Calu3 (cell line): Measurements from ENCODE around the gene RRAS2. TPM values are rescaled to one million over a fixed set of nuclear protein-coding genes. Genes with fewer than 3 reads are reported as not detected.
A peak's percentile ranks its signal among the peaks of the same experiment; 100 is the strongest.

Experiments used
- BruUV-seq: library from RNA; stranded (reverse); fragments of 400-500 nt; replicated peaks from 2 replicates; lab custom pipeline; 2021; lab: Mats Ljungman, UMichigan
- CTCF ChIA-PET: fragments of 300-600 bp; sonication (Branson Sonifier 250); formaldehyde crosslinking; loops from one replicate; lab custom pipeline; 2022; ENCODE audit warnings: antibody characterized with exemption; lab: Charles Lee
- DNase-seq: peaks from one replicate; pipeline ENCODE4 v3.0.0; 2022
- H3K27ac Mint-ChIP-seq: one replicate; pipeline ENCODE4 v1.8.0; 2022; ENCODE audit warnings: mixed read lengths; ENCODE audit not compliant: unreplicated experiment
- H3K27me3 Mint-ChIP-seq: one replicate; pipeline ENCODE4 v1.8.0; 2022; ENCODE audit warnings: mixed read lengths; ENCODE audit not compliant: unreplicated experiment
- H3K36me3 Mint-ChIP-seq: one replicate; pipeline ENCODE4 v1.8.0; 2022; ENCODE audit warnings: mild to moderate bottlenecking, moderate library complexity, mixed read lengths; ENCODE audit not compliant: insufficient read depth, unreplicated experiment
- H3K4me1 Mint-ChIP-seq: one replicate; pipeline ENCODE4 v1.8.0; 2022; ENCODE audit warnings: mild to moderate bottlenecking, low read depth, mixed read lengths; ENCODE audit not compliant: unreplicated experiment
- H3K4me3 Mint-ChIP-seq: one replicate; pipeline ENCODE4 v1.8.0; 2022; ENCODE audit warnings: mild to moderate bottlenecking, low read depth, moderate library complexity, mixed read lengths; ENCODE audit not compliant: unreplicated experiment
- H3K9me3 Mint-ChIP-seq: one replicate; pipeline ENCODE4 v1.8.0; 2022; ENCODE audit warnings: low read depth, mixed read lengths; ENCODE audit not compliant: unreplicated experiment
- intact Hi-C: fragments of 100-400 bp; cut with micrococcal nuclease; formaldehyde crosslinking; loops from one replicate; pipeline ENCODE4 v1.10.0; 2022; ENCODE audit not compliant: unreplicated experiment
- total RNA-seq: library from RNA; stranded (reverse); gene quantifications from 2 replicates; pipeline ENCODE4 v1.2.3, GENCODE V29; 2022
- TF ChIP-seq, protein P1 (sequence below): fragments of 200-600 bp; IDR thresholded peaks from one replicate; pipeline ENCODE4 v1.8.0; 2022; ENCODE audit warnings: antibody characterized with exemption; ENCODE audit not compliant: unreplicated experiment

Gene RRAS2
- total RNA-seq, 1 experiment from 2014 or later: 42.8 TPM

DNA sequence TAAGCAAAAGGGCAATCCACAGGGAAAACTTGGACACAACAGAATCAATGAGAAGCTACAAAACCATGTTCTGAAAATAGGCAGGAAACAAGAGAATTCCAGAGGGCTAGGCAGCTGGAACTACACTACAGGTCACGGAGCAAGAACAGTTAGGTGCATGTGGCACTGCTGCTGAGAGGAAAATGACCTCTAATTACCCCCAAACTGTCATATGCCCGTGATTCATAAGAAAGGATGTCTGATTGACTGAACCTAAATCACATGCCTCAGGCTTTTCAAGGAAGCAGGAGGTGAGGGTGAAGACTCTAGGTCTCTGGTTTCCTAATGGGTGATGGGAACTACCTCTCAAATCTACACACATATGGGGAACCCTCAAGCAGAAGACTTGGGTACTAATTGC, 17.9 kb upstream of the RRAS2 start:
- Mint-ChIP-seq H3K27ac (no peak overlapping the region), H3K4me1 (peaks cover 27% of the 10 kb centered on the region), H3K27me3 (no peaks in the 10 kb centered on the region), H3K4me3 (no peak overlapping the region), H3K36me3 (peaks cover 6% of the 10 kb centered on the region), H3K9me3 (no peaks in the 10 kb centered on the region)
- TF ChIP-seq, protein P1, sequence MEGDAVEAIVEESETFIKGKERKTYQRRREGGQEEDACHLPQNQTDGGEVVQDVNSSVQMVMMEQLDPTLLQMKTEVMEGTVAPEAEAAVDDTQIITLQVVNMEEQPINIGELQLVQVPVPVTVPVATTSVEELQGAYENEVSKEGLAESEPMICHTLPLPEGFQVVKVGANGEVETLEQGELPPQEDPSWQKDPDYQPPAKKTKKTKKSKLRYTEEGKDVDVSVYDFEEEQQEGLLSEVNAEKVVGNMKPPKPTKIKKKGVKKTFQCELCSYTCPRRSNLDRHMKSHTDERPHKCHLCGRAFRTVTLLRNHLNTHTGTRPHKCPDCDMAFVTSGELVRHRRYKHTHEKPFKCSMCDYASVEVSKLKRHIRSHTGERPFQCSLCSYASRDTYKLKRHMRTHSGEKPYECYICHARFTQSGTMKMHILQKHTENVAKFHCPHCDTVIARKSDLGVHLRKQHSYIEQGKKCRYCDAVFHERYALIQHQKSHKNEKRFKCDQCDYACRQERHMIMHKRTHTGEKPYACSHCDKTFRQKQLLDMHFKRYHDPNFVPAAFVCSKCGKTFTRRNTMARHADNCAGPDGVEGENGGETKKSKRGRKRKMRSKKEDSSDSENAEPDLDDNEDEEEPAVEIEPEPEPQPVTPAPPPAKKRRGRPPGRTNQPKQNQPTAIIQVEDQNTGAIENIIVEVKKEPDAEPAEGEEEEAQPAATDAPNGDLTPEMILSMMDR: no peak
- no peak for DNase-seq
- BruUV-seq: no TSS peak
- intact Hi-C loops: no loop called here
- CTCF ChIA-PET: no interaction called here

GRCh38 chr11:14374922-14375830, 16.2 kb upstream of the RRAS2 start:
- Mint-ChIP-seq H3K27me3 (no peaks in the 10 kb centered on the region), H3K4me3 (no peak overlapping the region), H3K27ac (no peak overlapping the region), H3K36me3 (no peaks in the 10 kb centered on the region), H3K9me3 (no peaks in the 10 kb centered on the region), H3K4me1 (peaks cover 21% of the 10 kb centered on the region)
- intact Hi-C loops: no loop called here
- CTCF ChIA-PET: interaction anchor here (1.0 kb wide), 1 partner anchor 51 kb away, joined by 3 read pairs; no protein-coding TSS in a partner anchor
- DNase-seq: no peak
- no TSS peak for BruUV-seq
- TF ChIP-seq, protein P1: peak; percentile 22

- Mint-ChIP-seq H3K9me3 (no peaks in the 10 kb centered on the region), H3K27me3 (no peaks in the 10 kb centered on the region), H3K36me3 (no peaks in the 10 kb centered on the region), H3K4me3 (no peak overlapping the region), H3K27ac (no peak overlapping the region), H3K4me1 (peaks cover 21% of the 10 kb centered on the region)
- no TSS peak for BruUV-seq
- DNase-seq: peak; percentile 7
- CTCF ChIA-PET: interaction anchor here (0.6 to 1.0 kb wide), 3 partner anchors 50 to 55 kb away, joined by 3 to 5 read pairs (median 3); no protein-coding TSS in a partner anchor
- intact Hi-C loops: no loop called here
- TF ChIP-seq, protein P1: no peak
These were observed 15.1 kb upstream of the RRAS2 start for GRCh38 chr11:14373941-14374646.

DNA sequence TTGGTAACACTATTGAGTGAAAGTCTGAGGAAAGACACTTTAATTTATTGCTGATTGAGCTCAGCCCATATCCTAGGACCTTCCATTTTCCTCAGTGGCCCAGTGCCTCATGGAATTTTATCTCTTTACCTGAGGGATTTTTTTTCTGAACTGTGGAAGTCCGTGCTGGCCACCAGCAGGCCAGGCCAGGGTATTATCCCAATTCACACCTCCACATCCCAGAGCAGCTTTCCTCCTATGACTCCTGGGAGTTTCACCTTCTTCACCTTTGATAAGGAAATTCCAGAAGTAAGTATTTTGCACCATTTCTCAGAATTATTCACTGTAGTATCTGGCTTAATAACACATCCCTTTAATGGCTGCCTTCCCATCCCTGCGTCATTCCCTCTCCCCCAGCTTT, 13.0 kb upstream of the RRAS2 start:
- intact Hi-C loops: no loop called here
- no peaks in the 10 kb centered on the region for H3K36me3 Mint-ChIP-seq
- DNase-seq: no peak
- H3K27ac Mint-ChIP-seq: no peak overlapping the region
- H3K4me1 Mint-ChIP-seq: peaks cover 17% of the 10 kb centered on the region
- H3K4me3 Mint-ChIP-seq: no peak overlapping the region
- CTCF ChIA-PET: no interaction called here
- no TSS peak for BruUV-seq
- H3K27me3 Mint-ChIP-seq: no peaks in the 10 kb centered on the region
- no peaks in the 10 kb centered on the region for H3K9me3 Mint-ChIP-seq
- TF ChIP-seq, protein P1: no peak
